Stimulated activated CD8-positive, alpha-beta memory T cell treated with anti-CD3 and anti-CD28 coated beads, Interleukin-4, amount 100 ng/mL, for 48 hours (primary cell): ENCODE results near the gene TTC9C.
"Not testable (repeated sequence)": the region's sequence is repeated elsewhere in the genome, so short reads cannot be mapped to it uniquely, and the experiment has no call there.

Experiments
- DNase-seq: peaks from one replicate; pipeline ENCODE4 v3.0.0-alpha.2; 2020

The TTC9C gene

GRCh38 chr11:62728171-62728988 lies at the start of gene TTC9C:
TTC9C (plus strand) TSS chr11:62728486; CDS start chr11:62728849, 363 bp downstream.
- peak; percentile 84 for DNase-seq

- DNase-seq: peak; percentile 92
Observed at GRCh38 chr11:62678770-62679696, 49.3 kb upstream of the TTC9C start, which contains the start of gene UBXN1. UBXN1 (minus strand) TSS chr11:62679073; CDS start chr11:62678923, 150 bp downstream.

DNA sequence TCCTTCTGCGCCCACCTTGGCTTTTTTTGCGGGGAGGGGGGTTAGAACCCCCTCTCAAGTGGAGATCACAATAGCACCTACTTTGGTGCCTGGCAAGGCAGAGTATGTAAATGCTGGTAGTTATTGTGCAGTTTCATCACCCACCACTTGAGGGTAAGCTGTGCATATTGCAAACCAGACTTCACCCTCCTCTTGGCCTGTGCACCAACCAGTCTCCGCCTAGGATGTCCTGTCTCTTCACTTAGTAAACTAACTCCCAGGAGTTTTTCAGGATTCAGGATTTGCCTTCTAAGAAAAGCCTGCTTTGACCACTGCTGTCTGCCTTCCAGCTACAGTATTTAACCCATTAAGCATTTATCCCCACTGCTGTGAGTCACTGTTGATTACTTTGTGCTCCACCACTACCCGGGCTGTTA lies 47.5 kb upstream of the TTC9C start:
- DNase-seq: no peak

- DNase-seq: no peak
Observed at GRCh38 chr11:62682518-62682917, 45.8 kb upstream of the TTC9C start.

GRCh38 chr11:62687508-62688396 lies 40.5 kb upstream of the TTC9C start:
- DNase-seq: no peak

DNA sequence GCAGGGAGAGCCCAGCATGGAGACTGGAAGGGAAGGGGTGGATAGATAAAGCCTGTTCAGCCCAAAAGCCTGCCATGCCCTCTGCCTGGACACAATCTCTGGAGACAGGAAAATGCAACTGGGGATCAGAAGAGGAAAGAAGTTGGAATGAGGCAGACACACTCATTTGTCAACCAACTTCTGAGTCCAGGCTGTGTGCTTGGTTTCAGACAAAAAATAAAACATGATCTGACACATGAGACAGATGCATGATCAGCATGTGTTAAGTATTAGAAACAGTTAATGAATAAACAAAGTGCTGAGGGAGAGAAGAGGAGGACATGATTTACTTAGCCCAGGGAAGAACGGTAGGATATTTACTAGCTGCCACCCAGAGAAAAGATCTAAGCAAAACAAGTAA lies 39.8 kb upstream of the TTC9C start:
- no peak for DNase-seq

GRCh38 chr11:62689421-62690183 lies 38.7 kb upstream of the TTC9C start, which contains the start of gene LRRN4CL:
LRRN4CL (minus strand) TSS chr11:62689530; CDS start chr11:62688508, 1,022 bp downstream.
- no peak for DNase-seq

- not testable (repeated sequence) for DNase-seq
Observed at GRCh38 chr11:62693624-62694023, 34.7 kb upstream of the TTC9C start.

- DNase-seq: peak; percentile 83
Observed at GRCh38 chr11:62694455-62695167, 33.7 kb upstream of the TTC9C start.

GRCh38 chr11:62702246-62702645 lies 26.0 kb upstream of the TTC9C start:
- DNase-seq: no peak

DNA sequence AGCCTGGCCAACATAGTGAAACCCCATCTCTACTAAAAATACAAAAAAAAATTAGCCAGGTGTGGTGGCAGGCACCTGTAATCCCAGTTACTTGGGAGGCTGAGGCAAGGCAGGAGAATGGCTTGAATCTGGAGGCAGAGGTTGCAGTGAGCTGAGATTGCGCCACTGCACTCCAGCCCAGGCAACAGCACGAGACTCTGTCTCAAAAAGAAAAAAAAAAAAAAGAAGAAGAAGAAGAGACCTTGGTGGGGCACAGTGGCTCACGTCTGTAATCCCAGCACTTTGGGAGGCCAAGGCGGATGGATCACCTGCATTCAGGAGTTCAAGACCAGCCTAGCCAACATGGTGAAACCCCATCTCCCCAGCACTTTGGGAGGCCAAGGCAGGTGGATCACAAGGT lies 24.4 kb upstream of the TTC9C start:
- DNase-seq: not testable (repeated sequence)

GRCh38 chr11:62705413-62705812 lies 22.9 kb upstream of the TTC9C start:
- DNase-seq: no peak

DNA sequence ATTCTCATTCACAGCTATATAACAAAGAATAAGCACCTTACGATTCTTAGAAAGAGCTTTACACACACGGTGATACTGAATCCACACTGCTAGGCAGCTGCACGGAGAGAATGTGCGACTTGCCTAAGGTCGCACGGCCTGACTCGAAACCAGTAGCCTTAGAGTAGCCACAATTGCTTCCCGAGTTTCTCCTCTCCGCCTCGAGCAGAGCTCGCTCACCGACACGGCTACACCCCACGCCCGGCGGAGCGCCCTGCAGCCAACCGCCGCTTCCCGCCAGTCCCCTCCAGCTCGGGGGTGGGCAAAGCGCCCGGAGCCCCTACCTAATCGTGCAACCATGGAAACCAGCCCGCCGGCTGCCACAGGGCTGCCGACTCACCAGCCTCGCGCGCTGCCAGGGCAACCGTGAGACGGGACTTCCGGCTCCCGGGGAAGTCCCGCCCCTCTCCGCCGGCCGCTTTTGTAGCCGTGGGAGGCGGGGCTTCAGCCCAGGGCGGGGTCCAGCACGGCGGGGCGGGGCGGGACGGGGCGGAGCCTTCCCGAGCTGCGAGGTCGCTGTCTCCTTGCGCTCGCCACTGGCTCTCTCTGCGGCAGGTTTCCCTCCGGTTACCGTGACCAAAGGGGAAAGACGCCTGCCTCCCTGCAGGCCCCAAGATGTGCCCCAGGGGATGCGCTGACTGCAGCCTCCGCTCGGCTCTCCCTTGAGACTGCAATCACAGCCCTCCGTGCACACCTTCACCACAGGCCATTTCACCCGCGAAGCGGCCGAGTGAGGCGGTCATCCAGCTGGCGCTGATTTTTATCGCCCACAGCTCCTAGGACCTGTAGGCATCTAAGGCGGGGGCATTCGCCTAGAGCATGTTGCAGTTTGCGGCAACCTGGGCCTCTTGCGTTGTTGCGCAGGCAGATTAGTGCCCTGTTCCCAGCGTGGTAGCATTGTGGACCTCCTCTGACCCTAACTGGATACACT lies 22.1 kb upstream of the TTC9C start:
- peak; percentile 96 for DNase-seq

DNA sequence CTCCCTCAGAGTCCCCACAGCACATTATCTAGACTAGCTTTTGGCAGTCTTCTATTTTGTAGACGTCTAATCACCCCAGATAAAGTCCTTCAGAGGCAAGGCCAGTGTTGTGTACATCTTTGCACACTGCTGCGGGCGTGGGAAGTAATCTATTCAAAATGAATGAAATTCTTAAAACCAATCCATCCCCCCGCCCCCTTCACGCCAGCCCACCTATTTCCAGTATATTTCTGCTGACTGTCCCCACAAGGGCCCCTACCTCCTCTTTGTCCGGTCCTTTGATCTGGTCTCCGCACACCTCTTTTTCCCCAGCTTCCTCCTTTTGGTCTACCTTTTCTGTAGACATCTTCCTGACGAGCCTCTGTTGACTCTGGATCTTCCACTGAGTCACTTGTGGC lies 21.4 kb upstream of the TTC9C start:
- no peak for DNase-seq

DNA sequence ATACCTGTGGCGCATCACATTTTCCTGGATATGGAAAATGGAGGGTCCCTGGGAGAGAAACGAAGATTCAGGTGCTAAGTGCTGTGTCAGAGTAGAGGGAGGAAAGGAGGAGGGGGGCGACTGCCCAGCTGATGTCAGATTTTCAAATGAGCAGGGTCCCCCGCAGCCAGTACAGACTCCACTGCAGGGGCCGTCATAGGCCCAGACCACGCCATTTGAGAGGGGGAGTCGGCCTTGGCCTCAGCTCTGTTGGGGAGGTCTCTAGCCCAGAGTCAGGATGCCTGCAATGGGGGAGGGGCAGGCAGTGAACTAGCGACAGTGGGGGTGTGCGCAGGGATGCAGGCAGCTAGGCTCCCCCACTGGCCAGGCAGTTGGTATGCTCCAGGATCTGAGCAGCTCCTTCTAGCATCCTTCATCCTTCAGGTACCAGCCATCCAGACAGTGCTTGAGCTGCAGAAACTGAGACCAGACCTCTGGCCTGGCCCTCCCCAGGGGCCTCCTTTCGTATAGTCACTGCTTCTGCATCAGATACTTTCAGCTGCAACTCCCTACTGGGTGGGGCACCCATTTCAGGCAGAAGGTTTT lies 20.9 kb upstream of the TTC9C start, which contains the start of the genes BSCL2 and GNG3:
TSS of gene BSCL2 (minus strand) at position 148 of the 585 bp plus-strand sequence. CDS start 229 bp downstream, outside the sequence.
TSS of gene GNG3 (plus strand) at position 400 of the 585 bp plus-strand sequence. CDS start 620 bp downstream, outside the sequence.
- no peak for DNase-seq

DNA sequence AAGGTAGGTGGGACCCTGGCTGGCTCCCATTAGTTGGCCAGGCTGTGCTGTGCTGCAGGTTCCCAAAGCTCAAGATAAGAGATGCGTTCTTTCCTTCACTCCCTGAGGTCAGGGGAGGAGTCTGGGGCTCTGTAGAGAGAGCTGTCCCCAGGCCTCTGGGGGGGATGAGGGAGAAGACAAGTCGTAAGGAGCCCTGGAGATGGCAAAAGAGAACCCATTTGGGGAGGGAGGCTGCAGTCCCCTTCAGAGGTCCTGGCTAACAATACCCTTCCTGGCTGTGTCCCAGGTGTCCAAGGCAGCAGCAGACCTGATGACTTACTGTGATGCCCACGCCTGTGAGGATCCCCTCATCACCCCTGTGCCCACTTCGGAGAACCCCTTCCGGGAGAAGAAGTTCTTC lies 19.9 kb upstream of the TTC9C start:
- no peak for DNase-seq

DNA sequence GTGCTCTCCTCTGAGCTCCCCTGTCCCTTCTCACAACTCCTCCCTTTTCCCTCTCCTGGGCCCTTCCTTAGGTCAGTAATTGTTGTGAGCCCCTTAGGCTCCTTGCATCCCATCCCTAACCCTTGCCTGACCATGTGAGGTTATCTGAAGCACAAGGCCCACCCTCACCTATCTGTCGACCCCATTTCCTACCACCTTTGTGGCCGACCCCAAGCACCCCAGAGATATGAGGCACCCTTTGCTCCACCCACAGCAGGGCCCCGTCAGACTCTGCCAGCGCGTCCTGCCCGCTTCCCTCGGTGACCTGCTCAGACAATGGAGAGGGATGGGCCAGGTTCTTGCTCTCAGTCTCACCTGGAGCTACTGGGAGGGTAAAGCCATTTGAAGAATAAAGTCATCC lies 19.5 kb upstream of the TTC9C start:
- DNase-seq: peak; percentile 69

DNA sequence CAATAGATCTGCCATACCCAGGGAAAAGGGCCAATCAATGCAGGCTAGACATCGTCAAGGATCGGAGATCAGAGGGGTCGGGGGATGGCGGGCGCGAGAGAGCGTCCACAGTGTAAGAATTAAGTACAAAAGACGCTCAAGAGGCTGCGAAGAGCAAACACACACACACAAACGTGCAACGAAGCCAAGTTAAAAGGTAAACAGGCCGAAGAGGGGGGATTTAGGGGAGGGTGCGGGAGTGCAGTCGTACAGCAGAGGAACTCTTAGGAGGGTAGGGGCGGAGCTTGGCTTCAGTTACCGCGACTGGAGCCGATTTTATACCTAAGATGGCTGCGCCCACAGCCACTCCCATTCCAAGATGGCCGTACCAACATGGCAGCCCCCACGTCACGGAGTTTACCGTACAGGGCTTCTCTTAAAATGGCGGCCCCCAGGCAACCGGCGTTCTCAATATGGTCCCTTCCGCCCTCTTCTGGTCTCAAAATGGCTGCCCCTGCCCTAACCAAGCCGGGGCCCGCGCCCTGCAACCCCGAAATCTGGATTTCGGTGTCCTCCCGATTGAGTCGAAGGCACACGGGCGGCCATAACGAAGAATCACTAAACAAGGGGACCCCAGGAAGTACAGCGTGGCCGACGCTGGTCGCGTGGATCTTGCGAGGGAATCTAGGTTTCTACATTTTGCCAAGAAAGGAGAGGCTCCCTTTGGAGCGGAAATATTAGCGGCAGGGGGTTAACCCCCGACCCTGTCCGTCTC lies 18.9 kb upstream of the TTC9C start:
- peak; percentile 96 for DNase-seq
